ENCODE data around the gene SLC30A9.
A peak's percentile ranks its signal among the peaks of the same experiment; 100 is the strongest.

Gene SLC30A9

GRCh38 chr4:41981456-41981855 is 8.9 kb upstream of the SLC30A9 start, which contains the start of gene DCAF4L1:
TSS of gene DCAF4L1 (plus strand) at chr4:41981756. CDS start at chr4:41981793, 37 bp downstream.
- in situ Hi-C loops (cut with HindIII; ENCODE audit: low pct_unique_long_range_greater_than_20kb, low sequenced_read_pairs), result no loop called here
- DNase-seq (ENCODE audit: low read depth in 1 of 2, low spot score in 1 of 2), result no peak
- TF ChIP-seq JUND (IDR thresholded peaks at IDR 0.05; ENCODE audit: low read depth), result no peak

GRCh38 chr4:41982716-41983115 is 7.6 kb upstream of the SLC30A9 start:
- DNase-seq (ENCODE audit: low read depth in 1 of 2, low spot score in 1 of 2), result no peak
- in situ Hi-C loops (cut with HindIII; ENCODE audit: low pct_unique_long_range_greater_than_20kb, low sequenced_read_pairs), result no loop called here

GRCh38 chr4:41985151-41985550 is 5.2 kb upstream of the SLC30A9 start:
- TF ChIP-seq JUND (IDR thresholded peaks at IDR 0.05; ENCODE audit: low read depth), result no peak
- no peak for DNase-seq (ENCODE audit: low read depth in 1 of 2, low spot score in 1 of 2)
- in situ Hi-C loops (cut with HindIII; ENCODE audit: low pct_unique_long_range_greater_than_20kb, low sequenced_read_pairs), result no loop called here

More at GRCh38 chr4:41982716-41983115, 7.6 kb upstream of the SLC30A9 start:
- TF ChIP-seq JUND (IDR thresholded peaks at IDR 0.05; ENCODE audit: low read depth), result no peak

GRCh38 chr4:41989994-41990364 is 351 bp upstream of the SLC30A9 start:
- DNase-seq (ENCODE audit: low read depth in 1 of 2, low spot score in 1 of 2), result peak in 1 of 2 experiments; percentile 8
- in situ Hi-C loops (cut with HindIII; ENCODE audit: low pct_unique_long_range_greater_than_20kb, low sequenced_read_pairs), result no loop called here
- TF ChIP-seq JUND (IDR thresholded peaks at IDR 0.05; ENCODE audit: low read depth), result no peak

GRCh38 chr4:41991916-41992767 is 1.8 kb downstream of the SLC30A9 start:
- DNase-seq (ENCODE audit: low read depth in 1 of 2, low spot score in 1 of 2), result no peak
- TF ChIP-seq JUND (IDR thresholded peaks at IDR 0.05; ENCODE audit: low read depth), result no peak
- in situ Hi-C loops (cut with HindIII; ENCODE audit: low pct_unique_long_range_greater_than_20kb, low sequenced_read_pairs), result no loop called here

- DNase-seq (ENCODE audit: low read depth in 1 of 2, low spot score in 1 of 2), result no peak
- in situ Hi-C loops (cut with HindIII; ENCODE audit: low pct_unique_long_range_greater_than_20kb, low sequenced_read_pairs), result no loop called here
- no peak for TF ChIP-seq JUND (IDR thresholded peaks at IDR 0.05; ENCODE audit: low read depth)
Measured at GRCh38 chr4:41992967-41993857, 2.9 kb downstream of the SLC30A9 start.

- DNase-seq (ENCODE audit: low read depth in 1 of 2, low spot score in 1 of 2), result no peak
- no peak for TF ChIP-seq JUND (IDR thresholded peaks at IDR 0.05; ENCODE audit: low read depth)
- in situ Hi-C loops (cut with HindIII; ENCODE audit: low pct_unique_long_range_greater_than_20kb, low sequenced_read_pairs), result no loop called here
Measured at GRCh38 chr4:41994461-41994985, 4.2 kb downstream of the SLC30A9 start.

- in situ Hi-C loops (cut with HindIII; ENCODE audit: low pct_unique_long_range_greater_than_20kb, low sequenced_read_pairs), result no loop called here
- TF ChIP-seq JUND (IDR thresholded peaks at IDR 0.05; ENCODE audit: low read depth), result no peak
- no peak for DNase-seq (ENCODE audit: low read depth in 1 of 2, low spot score in 1 of 2)
Measured at GRCh38 chr4:41998019-41998418, 7.7 kb downstream of the SLC30A9 start.

- TF ChIP-seq JUND (IDR thresholded peaks at IDR 0.05; ENCODE audit: low read depth), result no peak
- in situ Hi-C loops (cut with HindIII; ENCODE audit: low pct_unique_long_range_greater_than_20kb, low sequenced_read_pairs), result no loop called here
- DNase-seq (ENCODE audit: low read depth in 1 of 2, low spot score in 1 of 2), result no peak
Measured at GRCh38 chr4:41999321-41999720, 9.0 kb downstream of the SLC30A9 start.

GRCh38 chr4:42008011-42008786 is 17.9 kb downstream of the SLC30A9 start:
- in situ Hi-C loops (cut with HindIII; ENCODE audit: low pct_unique_long_range_greater_than_20kb, low sequenced_read_pairs), result no loop called here
- no peak for TF ChIP-seq JUND (IDR thresholded peaks at IDR 0.05; ENCODE audit: low read depth)

GRCh38 chr4:42015438-42015837 is 25.1 kb downstream of the SLC30A9 start:
- no peak for DNase-seq (ENCODE audit: low read depth in 1 of 2, low spot score in 1 of 2)
- in situ Hi-C loops (cut with HindIII; ENCODE audit: low pct_unique_long_range_greater_than_20kb, low sequenced_read_pairs), result no loop called here
- no peak for TF ChIP-seq JUND (IDR thresholded peaks at IDR 0.05; ENCODE audit: low read depth)

More at GRCh38 chr4:42008011-42008786, 17.9 kb downstream of the SLC30A9 start:
- no peak for DNase-seq (ENCODE audit: low read depth in 1 of 2, low spot score in 1 of 2)

GRCh38 chr4:42018451-42018850 is 28.1 kb downstream of the SLC30A9 start:
- no peak for TF ChIP-seq JUND (IDR thresholded peaks at IDR 0.05; ENCODE audit: low read depth)
- in situ Hi-C loops (cut with HindIII; ENCODE audit: low pct_unique_long_range_greater_than_20kb, low sequenced_read_pairs), result no loop called here
- DNase-seq (ENCODE audit: low read depth in 1 of 2, low spot score in 1 of 2), result no peak
